Peyer's patch (tissue), 4 donors: ENCODE measurements around the gene SERPINB5. TPM values are rescaled to one million over a fixed set of nuclear protein-coding genes. Genes with fewer than 3 reads are reported as not detected.

Source experiments
- DNase-seq, 3 donors: peaks; one replicate each; pipeline ENCODE4 v3.0.0-alpha.2; 2017 to 2019
- H3K27ac ChIP-seq, 4 donors: fragments of 200-600 bp; sonication (generic); one replicate each; pipeline ENCODE4 v1.5.1; 2016 to 2019
- H3K27me3 ChIP-seq, 2 donors: fragments of 200-600 bp; sonication (generic); one replicate each; pipeline ENCODE4 v1.5.1; 2019
- H3K36me3 ChIP-seq, 3 donors: fragments of 200-600 bp; sonication (generic); one replicate each; pipeline ENCODE4 v1.5.1; 2016 to 2019
- H3K4me1 ChIP-seq, 4 donors: fragments of 200-600 bp; sonication (generic); one replicate each; pipeline ENCODE4 v1.5.1; 2016 to 2019
- H3K4me3 ChIP-seq, 4 donors: fragments of 200-600 bp; sonication (generic); 1 replicate in 3 of 4; 2 replicates in 1 of 4; pipeline ENCODE4 v1.5.1; 2016 to 2019; ENCODE audit warnings: mild to moderate bottlenecking in 1 of 4
- H3K9me3 ChIP-seq, 4 donors: fragments of 200-600 bp; sonication (generic); one replicate each; pipeline ENCODE4 v1.5.1; 2016 to 2019; ENCODE audit warnings: mild to moderate bottlenecking in 1 of 4
- POLR2A ChIP-seq, 2 donors: fragments of 450-650 bp; IDR thresholded peaks; one replicate each; pipeline ENCODE4 v1.5.1; 2017; ENCODE audit warnings: antibody characterized with exemption in 2 of 2, mild to moderate bottlenecking in 2 of 2, moderate library complexity in 2 of 2
- total RNA-seq, 4 donors: library from RNA; depleted of rRNA; stranded (reverse); fragments of >200 nt; gene quantifications; one replicate each; pipeline ENCODE4 v1.1.0, GENCODE V29; 2016
- TF ChIP-seq, protein P1 (sequence below), 6 experiments: fragments of 450-650 bp in 4 of 6; fragments of 200-600 bp in 2 of 6; sonication (generic) in 1 of 6; IDR thresholded peaks; one replicate each; pipeline ENCODE4 v1.5.1; 2017 to 2019; ENCODE audit warnings: antibody characterized with exemption in 6 of 6, mild to moderate bottlenecking in 3 of 6, moderate library complexity in 1 of 6

SERPINB5 gene, protein sequence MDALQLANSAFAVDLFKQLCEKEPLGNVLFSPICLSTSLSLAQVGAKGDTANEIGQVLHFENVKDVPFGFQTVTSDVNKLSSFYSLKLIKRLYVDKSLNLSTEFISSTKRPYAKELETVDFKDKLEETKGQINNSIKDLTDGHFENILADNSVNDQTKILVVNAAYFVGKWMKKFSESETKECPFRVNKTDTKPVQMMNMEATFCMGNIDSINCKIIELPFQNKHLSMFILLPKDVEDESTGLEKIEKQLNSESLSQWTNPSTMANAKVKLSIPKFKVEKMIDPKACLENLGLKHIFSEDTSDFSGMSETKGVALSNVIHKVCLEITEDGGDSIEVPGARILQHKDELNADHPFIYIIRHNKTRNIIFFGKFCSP
- 10 to 100 TPM in 2 of 4 donors, 1 to 10 TPM in 2; 5.2 to 26.1 (median 14.7) TPM for total RNA-seq

DNA sequence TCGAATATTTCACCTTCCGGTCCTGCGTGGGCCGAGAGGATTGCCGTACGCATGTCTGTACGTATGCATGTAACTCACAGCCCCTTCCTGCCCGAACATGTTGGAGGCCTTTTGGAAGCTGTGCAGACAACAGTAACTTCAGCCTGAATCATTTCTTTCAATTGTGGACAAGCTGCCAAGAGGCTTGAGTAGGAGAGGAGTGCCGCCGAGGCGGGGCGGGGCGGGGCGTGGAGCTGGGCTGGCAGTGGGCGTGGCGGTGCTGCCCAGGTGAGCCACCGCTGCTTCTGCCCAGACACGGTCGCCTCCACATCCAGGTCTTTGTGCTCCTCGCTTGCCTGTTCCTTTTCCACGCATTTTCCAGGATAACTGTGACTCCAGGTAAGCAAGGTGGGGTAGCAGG lies at the start of gene SERPINB5:
TSS of gene SERPINB5 (plus strand) at position 291 of the 400 bp plus-strand sequence. CDS start 7,471 bp downstream, outside the sequence.
- DNase-seq, result peak in 2 of 3 donors; percentile 90 to 94
- H3K9me3 ChIP-seq, result no peaks in the 10 kb centered on the region
- H3K27ac ChIP-seq, result peak within 1 kb of the TSS in 2 of 4 donors; percentile 46 to 80
- peak; percentile 33 to 66 for TF ChIP-seq POLR2A (IDR thresholded peaks at IDR 0.05)
- TF ChIP-seq, protein P1, sequence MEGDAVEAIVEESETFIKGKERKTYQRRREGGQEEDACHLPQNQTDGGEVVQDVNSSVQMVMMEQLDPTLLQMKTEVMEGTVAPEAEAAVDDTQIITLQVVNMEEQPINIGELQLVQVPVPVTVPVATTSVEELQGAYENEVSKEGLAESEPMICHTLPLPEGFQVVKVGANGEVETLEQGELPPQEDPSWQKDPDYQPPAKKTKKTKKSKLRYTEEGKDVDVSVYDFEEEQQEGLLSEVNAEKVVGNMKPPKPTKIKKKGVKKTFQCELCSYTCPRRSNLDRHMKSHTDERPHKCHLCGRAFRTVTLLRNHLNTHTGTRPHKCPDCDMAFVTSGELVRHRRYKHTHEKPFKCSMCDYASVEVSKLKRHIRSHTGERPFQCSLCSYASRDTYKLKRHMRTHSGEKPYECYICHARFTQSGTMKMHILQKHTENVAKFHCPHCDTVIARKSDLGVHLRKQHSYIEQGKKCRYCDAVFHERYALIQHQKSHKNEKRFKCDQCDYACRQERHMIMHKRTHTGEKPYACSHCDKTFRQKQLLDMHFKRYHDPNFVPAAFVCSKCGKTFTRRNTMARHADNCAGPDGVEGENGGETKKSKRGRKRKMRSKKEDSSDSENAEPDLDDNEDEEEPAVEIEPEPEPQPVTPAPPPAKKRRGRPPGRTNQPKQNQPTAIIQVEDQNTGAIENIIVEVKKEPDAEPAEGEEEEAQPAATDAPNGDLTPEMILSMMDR (IDR thresholded peaks at IDR 0.05), result no peak
- no peaks in the 10 kb centered on the region for H3K4me1 ChIP-seq
- peak within 1 kb of the TSS in 3 of 4 donors; percentile 14 to 49 (median 22) for H3K4me3 ChIP-seq
- H3K27me3 ChIP-seq, result no peaks in the 10 kb centered on the region
- H3K36me3 ChIP-seq, result no peaks in the 10 kb centered on the region

DNA sequence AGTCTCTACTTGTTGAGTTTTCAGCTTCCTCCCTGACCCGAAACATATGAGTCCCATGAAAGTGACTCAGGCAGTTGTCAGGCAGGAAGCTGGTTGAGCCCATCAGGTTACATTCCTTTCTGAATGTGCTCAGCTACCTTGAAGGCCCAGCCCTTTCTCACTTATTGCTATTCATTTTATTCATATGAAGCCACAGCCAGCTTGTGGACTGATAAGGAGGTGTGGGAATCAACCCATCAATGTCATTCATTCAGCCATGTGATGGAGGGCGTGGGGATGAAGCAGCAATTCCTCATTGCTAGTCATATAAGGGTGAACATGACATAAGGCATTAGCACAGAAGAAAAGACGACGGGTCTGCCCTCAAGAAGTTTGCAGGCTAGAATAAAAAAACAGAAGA lies 49.2 kb upstream of the SERPINB5 start:
- peak overlapping the region in 2 of 4 donors; percentile 19 to 74 for H3K27ac ChIP-seq
- no peaks in the 10 kb centered on the region for H3K36me3 ChIP-seq

DNA sequence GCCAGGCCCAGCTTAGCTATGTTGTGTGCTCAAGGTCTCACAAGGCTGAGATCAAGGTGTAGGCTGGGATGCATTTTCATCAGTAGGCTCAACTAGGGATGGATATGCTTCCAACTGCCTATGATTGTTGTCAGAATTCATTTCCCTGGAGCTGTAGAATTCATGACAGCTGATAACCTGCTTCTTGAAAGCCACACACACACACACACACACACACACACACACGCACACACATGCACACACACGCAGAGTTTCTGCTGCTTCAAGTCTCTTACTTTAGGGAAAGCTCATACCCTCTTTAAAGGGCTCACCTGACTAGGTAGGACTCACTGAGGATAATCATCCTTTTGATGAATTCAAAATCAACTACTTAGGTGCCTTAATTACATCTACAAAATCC lies 46.2 kb upstream of the SERPINB5 start:
- no peak for TF ChIP-seq POLR2A (IDR thresholded peaks at IDR 0.05)
- TF ChIP-seq, protein P1 (IDR thresholded peaks at IDR 0.05), result no peak
- H3K36me3 ChIP-seq, result no peaks in the 10 kb centered on the region
- H3K4me1 ChIP-seq, result no peaks in the 10 kb centered on the region
- no peak overlapping the region for H3K27ac ChIP-seq
- H3K27me3 ChIP-seq, result no peaks in the 10 kb centered on the region
- no peak for DNase-seq
- no peaks in the 10 kb centered on the region for H3K9me3 ChIP-seq
- H3K4me3 ChIP-seq, result no peak overlapping the region

More for the DNA sequence above, 49.2 kb upstream of the SERPINB5 start:
- H3K27me3 ChIP-seq, result no peaks in the 10 kb centered on the region
- peak in 1 of 3 donors; percentile 75 for DNase-seq
- TF ChIP-seq, protein P1 (IDR thresholded peaks at IDR 0.05), result no peak
- no peak for TF ChIP-seq POLR2A (IDR thresholded peaks at IDR 0.05)
- peaks cover 0 to 6% (median 0%) of the 10 kb centered on the region in 4 donors for H3K4me1 ChIP-seq
- H3K4me3 ChIP-seq, result no peak overlapping the region
- no peaks in the 10 kb centered on the region for H3K9me3 ChIP-seq

DNA sequence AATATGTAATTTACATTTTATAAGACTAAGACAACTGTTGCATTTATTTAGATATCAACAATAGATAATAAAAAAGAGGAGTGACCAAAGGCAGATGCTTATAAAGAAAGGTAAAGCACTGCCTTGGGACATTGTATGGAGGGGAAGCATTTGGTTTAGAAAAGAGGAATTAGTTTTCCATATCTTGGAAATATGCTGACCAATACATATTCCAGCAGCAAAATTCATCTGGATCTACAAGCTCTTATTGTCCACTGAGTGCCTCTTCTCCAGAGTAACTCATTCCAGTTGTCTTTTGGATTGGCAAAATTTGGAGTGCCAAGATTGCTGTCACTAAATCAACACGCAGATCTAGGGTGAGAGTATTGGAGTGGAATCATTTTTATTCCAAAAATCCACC lies 45.6 kb upstream of the SERPINB5 start:
- H3K9me3 ChIP-seq, result no peaks in the 10 kb centered on the region
- H3K4me3 ChIP-seq, result no peak overlapping the region
- no peak overlapping the region for H3K27ac ChIP-seq
- DNase-seq, result no peak
- no peaks in the 10 kb centered on the region for H3K27me3 ChIP-seq
- no peaks in the 10 kb centered on the region for H3K4me1 ChIP-seq
- no peaks in the 10 kb centered on the region for H3K36me3 ChIP-seq
- TF ChIP-seq, protein P1 (IDR thresholded peaks at IDR 0.05), result no peak
- no peak for TF ChIP-seq POLR2A (IDR thresholded peaks at IDR 0.05)

DNA sequence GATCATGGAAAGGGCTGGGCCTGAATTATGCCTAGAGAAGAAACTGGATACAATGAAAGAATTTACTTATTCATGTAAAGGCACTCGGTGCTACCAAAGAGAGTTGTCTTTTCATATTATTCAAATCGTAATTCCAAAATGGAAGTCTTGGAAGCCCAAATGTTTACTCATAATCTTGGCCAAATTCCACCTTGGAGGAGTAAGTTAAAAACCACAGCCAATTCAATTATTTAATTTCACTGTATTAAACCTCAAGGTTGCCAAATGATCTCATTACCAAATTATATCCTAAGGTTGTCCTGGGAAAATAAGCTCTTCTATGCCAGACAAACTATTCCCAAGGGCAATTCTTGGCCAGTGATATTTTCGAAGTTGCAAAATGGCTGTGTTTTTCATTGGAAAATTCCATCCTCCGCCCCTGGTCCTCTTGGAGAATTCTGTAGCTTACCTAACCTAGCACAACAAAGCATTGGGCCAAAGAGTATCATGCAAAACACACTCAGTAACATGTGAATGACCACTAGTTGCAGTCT lies 43.4 kb upstream of the SERPINB5 start:
- Histone ChIP-seq H3K36me3 (no peaks in the 10 kb centered on the region), H3K27ac (no peak overlapping the region), H3K27me3 (no peaks in the 10 kb centered on the region), H3K4me3 (no peak overlapping the region), H3K4me1 (no peaks in the 10 kb centered on the region), H3K9me3 (no peaks in the 10 kb centered on the region)
- DNase-seq, result no peak
- TF ChIP-seq, protein P1 (IDR thresholded peaks at IDR 0.05), result no peak
- no peak for TF ChIP-seq POLR2A (IDR thresholded peaks at IDR 0.05)
